Thyroid gland (tissue), 4 donors: ENCODE data around the gene UCP3. TPM values are rescaled to one million over a fixed set of nuclear protein-coding genes. Genes with fewer than 3 reads are reported as not detected.

Experiments used
- DNase-seq, 2 donors: peaks; one replicate each; pipeline ENCODE4 v3.0.0-alpha.2; 2019
- H3K27ac ChIP-seq, 3 donors: fragments of 200-600 bp; sonication (generic); 1 replicate in 2 of 3; 2 replicates in 1 of 3; pipeline ENCODE4 v1.5.1; 2016 to 2019; ENCODE audit warnings: mild to moderate bottlenecking in 1 of 3, moderate library complexity in 1 of 3
- H3K27me3 ChIP-seq: fragments of 200-600 bp; sonication (generic); one replicate; pipeline ENCODE4 v1.5.1; 2019
- H3K36me3 ChIP-seq, 2 donors: fragments of 200-600 bp; sonication (generic); one replicate each; pipeline ENCODE4 v1.5.1; 2016 to 2019
- H3K4me1 ChIP-seq, 2 donors: fragments of 200-600 bp; sonication (generic); one replicate each; pipeline ENCODE4 v1.5.1; 2017 to 2019
- H3K4me3 ChIP-seq, 3 donors: fragments of 200-600 bp; sonication (generic); replicated peaks in 1 of 3; 1 replicate in 2 of 3; 2 replicates in 1 of 3; pipeline ENCODE4 v1.5.1; 2016; ENCODE audit warnings: mild to moderate bottlenecking in 1 of 3
- H3K9me3 ChIP-seq: fragments of 200-600 bp; sonication (generic); one replicate; pipeline ENCODE4 v1.5.1; 2017
- CTCF ChIP-seq, 6 experiments: fragments of 200-600 bp in 3 of 6; fragments of 450-650 bp in 3 of 6; sonication (generic) in 3 of 6; IDR thresholded peaks; one replicate each; pipeline ENCODE4 v1.5.1; 2016 to 2019; ENCODE audit warnings: antibody characterized with exemption in 6 of 6, mild to moderate bottlenecking in 2 of 6, inconsistent platforms in 1 of 6, moderate library complexity in 1 of 6
- POLR2A ChIP-seq, 2 donors: fragments of 450-650 bp; IDR thresholded peaks; one replicate each; pipeline ENCODE4 v1.6.1; 2017; ENCODE audit warnings: antibody characterized with exemption in 2 of 2, mild to moderate bottlenecking in 2 of 2, moderate library complexity in 1 of 2
- WGBS, 2 donors: methylation state at CpG; one replicate each; pipeline ENCODE4 v1.1.5; 2017; 5-methylcytosine and 5-hydroxymethylcytosine counted together
- intact Hi-C: fragments of 100-400 bp; cut with DNase I; formaldehyde crosslinking; loops from one replicate; pipeline ENCODE4 v1.15.1; 2023
- total RNA-seq, 4 donors: library from RNA; depleted of rRNA; stranded (reverse); fragments of >200 nt; gene quantifications; one replicate each; pipeline ENCODE4 v1.2.3, GENCODE V29; 2016

Gene UCP3
- total RNA-seq, 4 donors from 2014 or later = 3.1 to 3.6 (median 3.4) TPM

- Histone ChIP-seq H3K4me3 (no peak overlapping the region), H3K27me3 (no peaks in the 10 kb centered on the region), H3K9me3 (no peaks in the 10 kb centered on the region), H3K27ac (no peak overlapping the region), H3K36me3 (no peaks in the 10 kb centered on the region), H3K4me1 (peaks cover 17 to 43% of the 10 kb centered on the region in 2 donors)
- no peak for TF ChIP-seq CTCF (IDR thresholded peaks at IDR 0.05)
- intact Hi-C loops = loop anchor here (5.0 kb wide), 1 partner anchor 41 kb away; the partner anchor contains the start of gene UCP2
- no peak for DNase-seq
Observed at GRCh38 chr11:74023276-74023675, 14.4 kb upstream of the UCP3 start.

- Histone ChIP-seq H3K36me3 (no peaks in the 10 kb centered on the region), H3K27me3 (no peaks in the 10 kb centered on the region), H3K4me1 (peaks cover 24 to 51% of the 10 kb centered on the region in 2 donors), H3K27ac (no peak overlapping the region), H3K4me3 (no peak overlapping the region), H3K9me3 (no peaks in the 10 kb centered on the region)
- intact Hi-C loops = loop anchor here (5.0 kb wide), 1 partner anchor 40 kb away; the partner anchor contains the start of gene UCP2
- TF ChIP-seq CTCF (IDR thresholded peaks at IDR 0.05) (no peak), POLR2A (IDR thresholded peaks at IDR 0.05) (no peak)
- DNase-seq = no peak
- WGBS, 2 donors = 94 to 96% methylated on average over 6 of the region's 6 CpGs
Observed at GRCh38 chr11:74022546-74022945, 13.7 kb upstream of the UCP3 start.

- TF ChIP-seq CTCF (IDR thresholded peaks at IDR 0.05) (no peak), POLR2A (IDR thresholded peaks at IDR 0.05) (no peak)
- Histone ChIP-seq H3K36me3 (no peaks in the 10 kb centered on the region), H3K27ac (no peak overlapping the region), H3K27me3 (no peaks in the 10 kb centered on the region), H3K9me3 (no peaks in the 10 kb centered on the region), H3K4me1 (peaks cover 24 to 54% of the 10 kb centered on the region in 2 donors), H3K4me3 (no peak overlapping the region)
- intact Hi-C loops = loop anchor here (5.0 kb wide), 1 partner anchor 40 kb away; the partner anchor contains the start of gene UCP2
- no peak for DNase-seq
- 97 to 99% methylated on average over 6 of the region's 6 CpGs for WGBS, 2 donors
Observed at GRCh38 chr11:74021998-74022397, 13.1 kb upstream of the UCP3 start.

- Histone ChIP-seq H3K27ac (peak overlapping the region in 2 of 3 donors; percentile 93), H3K9me3 (no peaks in the 10 kb centered on the region), H3K4me1 (peaks cover 24 to 51% of the 10 kb centered on the region in 2 donors), H3K4me3 (no peak overlapping the region), H3K27me3 (no peaks in the 10 kb centered on the region), H3K36me3 (no peaks in the 10 kb centered on the region)
- TF ChIP-seq POLR2A (IDR thresholded peaks at IDR 0.05) (no peak), CTCF (IDR thresholded peaks at IDR 0.05) (no peak)
- WGBS, 2 donors = 84 to 90% methylated on average over 4 of the region's 4 CpGs
- no peak for DNase-seq
- intact Hi-C loops = loop anchor here (5.0 kb wide), 1 partner anchor 38 kb away; the partner anchor contains the start of gene UCP2
Observed at GRCh38 chr11:74020539-74020938, 11.7 kb upstream of the UCP3 start.

- H3K9me3 ChIP-seq = no peaks in the 10 kb centered on the region
- no peak overlapping the region for H3K4me3 ChIP-seq
- DNase-seq = no peak
- peak overlapping the region; percentile 93 to 96 (median 93) for H3K27ac ChIP-seq
- TF ChIP-seq POLR2A (IDR thresholded peaks at IDR 0.05) (no peak), CTCF (IDR thresholded peaks at IDR 0.05) (no peak)
- 82 to 96% methylated on average over 4 of the region's 4 CpGs for WGBS, 2 donors
- no peaks in the 10 kb centered on the region for H3K36me3 ChIP-seq
- H3K27me3 ChIP-seq = no peaks in the 10 kb centered on the region
- peaks cover 27 to 45% of the 10 kb centered on the region in 2 donors for H3K4me1 ChIP-seq
- intact Hi-C loops = loop anchor here (5.0 kb wide), 1 partner anchor 38 kb away; the partner anchor contains the start of gene UCP2
Observed at GRCh38 chr11:74019860-74020259, 11.0 kb upstream of the UCP3 start.
